Measurements from ENCODE around the gene PARD6A. TPM values are rescaled to one million over a fixed set of nuclear protein-coding genes. Genes with fewer than 3 reads are reported as not detected.

PARD6A gene
- total RNA-seq, 1 experiment from 2014 or later, result 10.8 TPM

GRCh38 chr16:67699265-67699664 lies 38.5 kb downstream of the PARD6A start:
- Histone ChIP-seq H3K9me3 (ENCODE audit: control insufficient read depth, low read depth, low read length) (no peaks in the 10 kb centered on the region), H4K8ac (replicated peaks; ENCODE audit: insufficient read length, low read depth, low read length) (no peak overlapping the region), H4K91ac (ENCODE audit: insufficient read length, low read depth, low read length) (no peak overlapping the region), H2BK20ac (ENCODE audit: low read depth, low read length, poor library complexity, severe bottlenecking) (no peak overlapping the region), H3K4me1 (ENCODE audit: insufficient read depth, low read length) (no peaks in the 10 kb centered on the region), H2BK15ac (ENCODE audit: low read depth, low read length) (no peak overlapping the region), H2AFZ (ENCODE audit: low read length) (no peak overlapping the region), H2BK120ac (ENCODE audit: low read depth, low read length, poor library complexity, severe bottlenecking) (no peak overlapping the region), H3K4ac (ENCODE audit: low read depth, low read length) (no peak overlapping the region), H3K14ac (ENCODE audit: insufficient read depth, low read length) (no peak overlapping the region), H3K18ac (ENCODE audit: insufficient read length, low read depth, low read length) (no peak overlapping the region), H4K20me1 (ENCODE audit: control insufficient read depth, insufficient read depth, insufficient read length) (no peaks in the 10 kb centered on the region), H2BK12ac (ENCODE audit: insufficient read length, low read depth, low read length) (no peak overlapping the region), H3K27ac (ENCODE audit: insufficient read length, low read depth, low read length) (no peak overlapping the region), H2AK5ac (ENCODE audit: insufficient read length, low read length) (no peak overlapping the region), H3K79me1 (ENCODE audit: insufficient read depth, low read depth, low read length, poor library complexity, severe bottlenecking) (no peaks in the 10 kb centered on the region), H3K9ac (ENCODE audit: extremely low read depth, insufficient read length, low read length) (no peak overlapping the region), H4K5ac (ENCODE audit: insufficient read length, low read depth, low read length) (no peak overlapping the region), H3K4me2 (ENCODE audit: insufficient read depth, insufficient read length, low read length) (no peak overlapping the region), H3K79me2 (ENCODE audit: insufficient read depth, low read length) (no peaks in the 10 kb centered on the region), H3K23ac (ENCODE audit: insufficient read length, low read depth, low read length) (no peak overlapping the region), H3T11ph (ENCODE audit: low read length) (no peak overlapping the region), H3K23me2 (ENCODE audit: insufficient read length, low read depth, low read length, poor library complexity, severe bottlenecking) (no peaks in the 10 kb centered on the region), H3K56ac (ENCODE audit: insufficient read length, low read depth, low read length) (no peak overlapping the region), H3K27me3 (ENCODE audit: insufficient read depth, low read length) (no peaks in the 10 kb centered on the region), H2BK5ac (ENCODE audit: insufficient read length, low read length) (no peak overlapping the region)
- DNase-seq, result no peak
- whole genome bisulfite sequencing (ENCODE audit: extremely low coverage, insufficient read length, low lambda C conversion rate), result no CpG with 5 or more reads among the region's 7 CpGs
- TF ChIP-seq CTCF (conservative IDR thresholded peaks at IDR 0.05), result no peak
- H3K4me3 Mint-ChIP-seq, result no peak overlapping the region
- peaks cover 3 to 4% of the 10 kb centered on the region in 2 experiments; a peak in 3 of 4 replicates for H3K4me1 Mint-ChIP-seq
- H3K27me3 Mint-ChIP-seq (ENCODE audit: low read depth), result no peaks in the 10 kb centered on the region
- H3K36me3 Mint-ChIP-seq (ENCODE audit: insufficient read depth in 1 of 3, low read depth in 3 of 3), result peaks cover 3 to 6% (median 5%) of the 10 kb centered on the region in 3 experiments; a peak in 4 of 7 replicates
- peaks cover 0 to 4% of the 10 kb centered on the region in 2 experiments; a peak in 2 of 5 replicates for H3K9me3 Mint-ChIP-seq
- H3K27ac Mint-ChIP-seq, result no peak overlapping the region; a peak in 1 of 7 replicates
